IMR-90 (cell line): ENCODE results near the gene SLC66A2.

Source experiments
- CEBPB ChIP-seq: IDR thresholded peaks from 2 replicates; pipeline ENCODE4 v1.6.1; 2012; ENCODE audit warnings: low read depth, low read length, improper control_type of control experiment
- CTCF ChIP-seq: conservative IDR thresholded peaks from 2 replicates; pipeline ENCODE4 v1.5.1; 2012; ENCODE audit warnings: mild to moderate bottlenecking, low read depth, low read length, improper control_type of control experiment
- MAFK ChIP-seq: IDR thresholded peaks from 2 replicates; pipeline ENCODE4 v1.6.1; 2012; ENCODE audit warnings: low read depth, low read length, improper control_type of control experiment
- MAZ ChIP-seq: IDR thresholded peaks from 2 replicates; pipeline ENCODE4 v1.6.1; 2012; ENCODE audit warnings: low read depth, mild to moderate bottlenecking, low read length, improper control_type of control experiment, moderate library complexity, borderline replicate concordance
- MXI1 ChIP-seq: IDR thresholded peaks from 2 replicates; pipeline ENCODE4 v1.6.1; 2012; ENCODE audit warnings: low read depth, mild to moderate bottlenecking, low read length, moderate library complexity, borderline replicate concordance
- POLR2A ChIP-seq: IDR thresholded peaks from 2 replicates; pipeline ENCODE4 v1.6.1; 2012; ENCODE audit warnings: mild to moderate bottlenecking, low read depth, low read length
- RAD21 ChIP-seq: IDR thresholded peaks from 2 replicates; pipeline ENCODE4 v1.6.1; 2012; ENCODE audit warnings: low read length, improper control_type of control experiment
- RFX5 ChIP-seq: IDR thresholded peaks from 2 replicates; pipeline ENCODE4 v1.8.0; 2012; ENCODE audit warnings: low read depth, mild to moderate bottlenecking, low read length, moderate library complexity
- USF2 ChIP-seq: fragments of 150-350 bp; IDR thresholded peaks from 2 replicates; pipeline ENCODE4 v1.6.1; 2017; ENCODE audit warnings: mild to moderate bottlenecking, antibody characterized with exemption, low read length, low read depth

GRCh38 chr18:79897940-79898625 lies 53.4 kb downstream of the SLC66A2 start:
- TF ChIP-seq POLR2A (no peak), CTCF (no peak), CEBPB (no peak), MAZ (no peak), USF2 (no peak), RFX5 (no peak), MAFK (no peak), RAD21 (no peak), MXI1 (no peak)
